AG04450 (cell line): Measurements from ENCODE around the gene BLNK. TPM values are rescaled to one million over a fixed set of nuclear protein-coding genes. Genes with fewer than 3 reads are reported as not detected.

Experiments
- CTCF ChIA-PET: fragments of 300-600, 350-600 bp; formaldehyde crosslinking; extraction: SDS; loops from one replicate; lab custom pipeline; 2022; ENCODE audit warnings: antibody characterized with exemption, inconsistent platforms; lab: Charles Lee
- POLR2A ChIA-PET: fragments of 350-600 bp; formaldehyde crosslinking; extraction: SDS; loops from one replicate; lab custom pipeline; 2021; ENCODE audit warnings: antibody characterized with exemption, inconsistent platforms; lab: Yijun Ruan, JAX
- DNase-seq: peaks from one replicate; pipeline ENCODE4 v3.0.0-alpha.2; 2011; ENCODE audit warnings: low read depth, low spot score
- H3K27ac ChIP-seq: one replicate; pipeline ENCODE4 v1.5.1; 2012; ENCODE audit warnings: low read depth, low read length, control low read depth
- H3K27me3 ChIP-seq: one replicate; pipeline ENCODE4 v1.6.0; 2012; ENCODE audit warnings: low read length; ENCODE audit not compliant: control insufficient read depth, insufficient read depth
- H3K4me3 ChIP-seq: 2 replicates; pipeline ENCODE4 v1.5.1; 2011; ENCODE audit warnings: mild to moderate bottlenecking, low read depth, low read length, control low read depth
- H3K9me3 ChIP-seq: 2 replicates; pipeline ENCODE4 v1.5.1; 2012; ENCODE audit warnings: low read length; ENCODE audit not compliant: control insufficient read depth, insufficient read depth
- CTCF ChIP-seq: IDR thresholded peaks from 2 replicates; pipeline ENCODE4 v1.5.1; 2011; ENCODE audit warnings: low read depth, low read length, control low read depth, inconsistent platforms
- polyA plus RNA-seq: library from polyadenylated mRNA; depleted of rRNA; stranded (reverse); fragments of >200 nt; gene quantifications from 2 replicates; pipeline ENCODE4 v1.2.3, GENCODE V29; 2011

Gene BLNK
- polyA plus RNA-seq, 1 experiment, result not detected

- H3K27ac ChIP-seq, result no peak overlapping the region
- H3K9me3 ChIP-seq, result no peaks in the 10 kb centered on the region
- DNase-seq, result no peak
- no peak for TF ChIP-seq CTCF
- POLR2A ChIA-PET, result no interaction called here
- no peak overlapping the region for H3K4me3 ChIP-seq
- no peaks in the 10 kb centered on the region for H3K27me3 ChIP-seq
- CTCF ChIA-PET, result no interaction called here
Measured at GRCh38 chr10:96263669-96264068, 7.7 kb downstream of the BLNK start.

- no peaks in the 10 kb centered on the region for H3K9me3 ChIP-seq
- H3K27me3 ChIP-seq, result no peaks in the 10 kb centered on the region
- TF ChIP-seq CTCF, result no peak
- no peak for DNase-seq
- POLR2A ChIA-PET, result no interaction called here
- H3K27ac ChIP-seq, result no peak overlapping the region
- CTCF ChIA-PET, result no interaction called here
- H3K4me3 ChIP-seq, result no peak overlapping the region
Measured at GRCh38 chr10:96263176-96263575, 8.2 kb downstream of the BLNK start.

GRCh38 chr10:96261930-96262329, 9.4 kb downstream of the BLNK start:
- DNase-seq, result no peak
- H3K27me3 ChIP-seq, result peaks cover 10% of the 10 kb centered on the region
- CTCF ChIA-PET, result no interaction called here
- TF ChIP-seq CTCF, result no peak
- H3K4me3 ChIP-seq, result no peak overlapping the region
- POLR2A ChIA-PET, result no interaction called here
- no peak overlapping the region for H3K27ac ChIP-seq
- no peaks in the 10 kb centered on the region for H3K9me3 ChIP-seq

GRCh38 chr10:96261132-96261531, 10.2 kb downstream of the BLNK start:
- no peaks in the 10 kb centered on the region for H3K9me3 ChIP-seq
- peaks cover 10% of the 10 kb centered on the region for H3K27me3 ChIP-seq
- no peak overlapping the region for H3K27ac ChIP-seq
- ChIA-PET POLR2A (no interaction called here), CTCF (no interaction called here)
- H3K4me3 ChIP-seq, result no peak overlapping the region
- no peak for DNase-seq
- no peak for TF ChIP-seq CTCF

- ChIA-PET CTCF (no interaction called here), POLR2A (no interaction called here)
- H3K4me3 ChIP-seq, result no peak overlapping the region
- TF ChIP-seq CTCF, result no peak
- DNase-seq, result no peak
- H3K27ac ChIP-seq, result no peak overlapping the region
- no peaks in the 10 kb centered on the region for H3K9me3 ChIP-seq
- H3K27me3 ChIP-seq, result peaks cover 10% of the 10 kb centered on the region
Measured at GRCh38 chr10:96260014-96260413, 11.4 kb downstream of the BLNK start.
